Tibial artery (tissue), 4 donors: ENCODE data around the gene RHBDD3.

Experiments
- DNase-seq, 2 donors: peaks; one replicate each; pipeline ENCODE4 v3.0.0-alpha.2; 2019
- H3K27ac ChIP-seq, 2 donors: fragments of 200-600 bp; sonication (generic) in 1 of 2; 1 replicate in 1 of 2; 2 replicates in 1 of 2; pipeline ENCODE4 v1.5.1; 2018 to 2019; ENCODE audit warnings: mild to moderate bottlenecking in 1 of 2
- H3K27me3 ChIP-seq, 2 donors: fragments of 200-600 bp; sonication (generic) in 1 of 2; one replicate each; pipeline versions ENCODE4 v1.5.1 to v1.6.0; 2016 to 2019
- H3K36me3 ChIP-seq, 3 donors: fragments of 200-600 bp; sonication (generic) in 2 of 3; one replicate each; pipeline ENCODE4 v1.5.1; 2016 to 2019; ENCODE audit warnings: mild to moderate bottlenecking in 2 of 3
- H3K4me1 ChIP-seq, 4 donors: fragments of 200-600 bp; sonication (generic) in 2 of 4; 1 replicate in 3 of 4; 2 replicates in 1 of 4; pipeline ENCODE4 v1.5.1; 2016 to 2019
- H3K4me3 ChIP-seq, 2 donors: fragments of 200-600 bp; sonication (generic) in 1 of 2; 1 replicate in 1 of 2; 2 replicates in 1 of 2; pipeline ENCODE4 v1.5.1; 2018 to 2019; ENCODE audit warnings: mild to moderate bottlenecking in 2 of 2
- H3K9me3 ChIP-seq, 3 donors: fragments of 200-600 bp; sonication (generic) in 1 of 3; one replicate each; pipeline ENCODE4 v1.5.1; 2016 to 2019
- intact Hi-C: fragments of 100-400 bp; cut with DNase I; formaldehyde crosslinking; loops from one replicate; pipeline ENCODE4 v1.15.0; 2023; ENCODE audit warnings: low total_unique reads
- TF ChIP-seq, protein P1 (sequence below), 2 experiments: fragments of 200-600 bp in 1 of 2; fragments of 450-650 bp in 1 of 2; IDR thresholded peaks; one replicate each; pipeline ENCODE4 v1.5.1; 2017 to 2019; ENCODE audit warnings: antibody characterized with exemption in 2 of 2, mild to moderate bottlenecking in 1 of 2, moderate library complexity in 1 of 2

Gene RHBDD3

DNA sequence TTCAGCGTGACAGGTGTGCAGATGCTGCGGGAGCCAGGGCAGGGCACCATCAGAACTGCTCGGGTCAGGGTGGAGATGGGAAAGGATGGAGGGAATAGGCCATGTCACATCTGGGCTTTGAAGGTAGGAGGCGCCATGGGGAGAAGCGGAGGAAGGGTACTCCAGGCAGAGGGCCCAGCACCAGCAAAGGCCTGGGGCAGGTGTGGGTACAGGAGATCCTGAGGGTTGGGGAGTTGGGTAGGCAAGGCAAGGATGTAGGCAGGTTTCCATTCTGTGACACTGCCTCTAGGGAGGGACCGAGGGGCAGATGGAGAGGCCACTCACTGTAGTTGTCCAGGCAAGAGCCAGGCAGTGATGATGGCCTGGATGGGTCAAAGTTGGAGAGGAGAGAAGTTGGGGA lies 53.5 kb downstream of the RHBDD3 start:
- H3K4me3 ChIP-seq = no peak overlapping the region
- no peak overlapping the region for H3K27ac ChIP-seq
- TF ChIP-seq, protein P1, sequence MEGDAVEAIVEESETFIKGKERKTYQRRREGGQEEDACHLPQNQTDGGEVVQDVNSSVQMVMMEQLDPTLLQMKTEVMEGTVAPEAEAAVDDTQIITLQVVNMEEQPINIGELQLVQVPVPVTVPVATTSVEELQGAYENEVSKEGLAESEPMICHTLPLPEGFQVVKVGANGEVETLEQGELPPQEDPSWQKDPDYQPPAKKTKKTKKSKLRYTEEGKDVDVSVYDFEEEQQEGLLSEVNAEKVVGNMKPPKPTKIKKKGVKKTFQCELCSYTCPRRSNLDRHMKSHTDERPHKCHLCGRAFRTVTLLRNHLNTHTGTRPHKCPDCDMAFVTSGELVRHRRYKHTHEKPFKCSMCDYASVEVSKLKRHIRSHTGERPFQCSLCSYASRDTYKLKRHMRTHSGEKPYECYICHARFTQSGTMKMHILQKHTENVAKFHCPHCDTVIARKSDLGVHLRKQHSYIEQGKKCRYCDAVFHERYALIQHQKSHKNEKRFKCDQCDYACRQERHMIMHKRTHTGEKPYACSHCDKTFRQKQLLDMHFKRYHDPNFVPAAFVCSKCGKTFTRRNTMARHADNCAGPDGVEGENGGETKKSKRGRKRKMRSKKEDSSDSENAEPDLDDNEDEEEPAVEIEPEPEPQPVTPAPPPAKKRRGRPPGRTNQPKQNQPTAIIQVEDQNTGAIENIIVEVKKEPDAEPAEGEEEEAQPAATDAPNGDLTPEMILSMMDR (IDR thresholded peaks at IDR 0.05) = no peak
- intact Hi-C loops = no loop called here
- H3K36me3 ChIP-seq = no peaks in the 10 kb centered on the region
- H3K4me1 ChIP-seq = no peaks in the 10 kb centered on the region
- no peaks in the 10 kb centered on the region for H3K27me3 ChIP-seq
- DNase-seq = no peak
- H3K9me3 ChIP-seq = no peaks in the 10 kb centered on the region

DNA sequence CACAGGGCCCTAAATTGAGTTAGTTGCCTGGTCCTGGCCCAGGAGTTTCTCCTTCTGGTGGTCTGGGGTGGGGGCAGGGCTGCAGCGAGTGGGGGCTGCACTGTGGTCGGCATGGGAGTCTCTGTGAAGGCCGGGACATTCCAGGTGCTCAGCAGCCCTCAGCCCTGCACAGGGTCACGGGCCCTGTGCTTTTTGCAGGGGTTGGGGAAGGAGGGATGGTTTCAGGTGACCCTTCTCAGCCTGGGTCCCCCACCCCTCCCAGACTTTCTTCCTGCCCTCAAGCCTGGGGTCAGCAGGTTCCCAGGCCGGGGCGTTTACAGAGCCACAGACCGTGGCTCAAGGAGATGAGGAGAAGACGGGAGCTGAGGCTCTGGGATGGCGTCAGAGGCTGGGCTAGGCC lies 54.3 kb downstream of the RHBDD3 start:
- intact Hi-C loops = no loop called here
- no peak overlapping the region for H3K4me3 ChIP-seq
- no peak overlapping the region for H3K27ac ChIP-seq
- no peaks in the 10 kb centered on the region for H3K4me1 ChIP-seq
- no peaks in the 10 kb centered on the region for H3K9me3 ChIP-seq
- H3K27me3 ChIP-seq = no peaks in the 10 kb centered on the region
- no peaks in the 10 kb centered on the region for H3K36me3 ChIP-seq
- TF ChIP-seq, protein P1 (IDR thresholded peaks at IDR 0.05) = no peak
- no peak for DNase-seq

DNA sequence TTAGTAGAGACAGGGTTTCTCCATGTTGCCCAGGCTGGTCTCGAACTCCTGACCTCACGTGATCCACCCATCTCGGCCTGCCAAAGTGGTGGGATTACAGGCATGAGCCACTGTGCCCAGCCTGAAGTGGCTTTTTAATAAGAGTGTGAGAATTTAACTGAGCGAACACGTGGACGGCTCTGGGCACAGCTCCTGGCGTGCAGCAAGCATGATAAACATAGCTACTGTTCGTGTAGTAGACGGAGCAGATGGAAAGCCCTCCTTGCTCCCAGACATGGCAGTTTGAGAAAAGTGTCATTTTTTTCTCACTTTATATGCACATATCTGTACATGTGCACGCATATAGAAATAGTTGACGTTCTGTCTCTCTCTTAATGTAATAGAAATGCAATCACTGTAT lies 55.0 kb downstream of the RHBDD3 start:
- Histone ChIP-seq H3K36me3 (no peaks in the 10 kb centered on the region), H3K27me3 (peaks cover 0 to 7% of the 10 kb centered on the region in 2 donors), H3K4me3 (no peak overlapping the region), H3K4me1 (no peaks in the 10 kb centered on the region), H3K9me3 (no peaks in the 10 kb centered on the region), H3K27ac (no peak overlapping the region)
- no peak for DNase-seq
- TF ChIP-seq, protein P1 (IDR thresholded peaks at IDR 0.05) = no peak
- intact Hi-C loops = no loop called here

DNA sequence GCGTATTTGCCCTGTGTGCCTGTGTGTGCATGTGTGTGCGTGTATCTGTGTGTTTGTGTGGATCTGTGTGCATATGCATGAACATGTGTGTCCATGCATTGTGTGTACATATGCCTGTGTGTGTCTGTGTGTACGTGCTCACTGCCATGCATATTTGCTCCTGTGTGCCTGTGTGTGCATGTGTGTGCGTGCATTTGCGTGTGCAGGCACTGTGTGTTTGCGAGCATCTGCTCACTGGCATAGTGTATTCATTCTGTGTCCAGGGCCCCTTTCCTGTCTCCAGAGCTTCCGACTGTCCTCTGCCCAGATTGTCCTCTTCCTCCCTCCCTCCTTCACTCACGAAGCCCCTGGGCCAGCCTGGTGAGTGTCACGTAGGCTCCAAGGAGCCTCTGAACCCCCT lies 56.3 kb downstream of the RHBDD3 start:
- DNase-seq = no peak

DNA sequence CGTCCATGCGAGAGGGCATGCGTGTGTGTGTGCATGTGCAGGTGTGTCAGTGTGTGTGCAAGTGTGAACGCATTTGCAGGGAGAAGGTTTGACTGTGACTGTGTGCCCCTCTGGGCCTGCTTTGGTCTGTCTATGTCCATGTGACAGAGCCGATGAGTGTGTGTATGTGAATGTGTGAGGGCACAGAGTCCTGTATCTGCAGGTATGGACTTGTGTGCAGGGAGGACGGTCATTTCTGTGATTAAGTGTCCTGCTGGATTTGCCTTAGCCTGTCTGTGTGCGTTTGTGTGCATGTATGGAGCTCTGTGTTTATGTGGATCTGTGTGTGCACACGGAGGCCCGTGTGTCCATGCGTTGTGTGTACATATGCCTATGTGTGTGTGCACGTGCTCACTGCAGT lies 56.7 kb downstream of the RHBDD3 start:
- Histone ChIP-seq H3K4me3 (no peak overlapping the region), H3K36me3 (no peaks in the 10 kb centered on the region), H3K27ac (no peak overlapping the region), H3K27me3 (peaks cover 0 to 23% of the 10 kb centered on the region in 2 donors), H3K4me1 (peaks cover 0 to 5% (median 4%) of the 10 kb centered on the region in 4 donors), H3K9me3 (no peaks in the 10 kb centered on the region)
- intact Hi-C loops = no loop called here
- DNase-seq = no peak
- TF ChIP-seq, protein P1 (IDR thresholded peaks at IDR 0.05) = no peak

More for the DNA sequence above, 56.3 kb downstream of the RHBDD3 start:
- intact Hi-C loops = no loop called here
- Histone ChIP-seq H3K36me3 (no peaks in the 10 kb centered on the region), H3K4me1 (peaks cover 0 to under 1% (median under 1%) of the 10 kb centered on the region in 4 donors), H3K27me3 (peaks cover 0 to 19% of the 10 kb centered on the region in 2 donors), H3K4me3 (no peak overlapping the region), H3K27ac (no peak overlapping the region), H3K9me3 (no peaks in the 10 kb centered on the region)
- TF ChIP-seq, protein P1 (IDR thresholded peaks at IDR 0.05) = no peak
